HepG2 (cell line): Measurements from ENCODE around the gene TFDP1.

Experiments used
- BHLHE40 ChIP-seq: IDR thresholded peaks from 2 replicates; pipeline ENCODE4 v1.6.1; 2011; ENCODE audit warnings: low read length, improper control_type of control experiment
- CBX1 ChIP-seq: IDR thresholded peaks from one replicate; pipeline ENCODE4 v1.6.1; 2016; ENCODE audit warnings: antibody characterized with exemption, low read depth
- CHCHD3 ChIP-seq: sonication (generic); formaldehyde crosslinking; IDR thresholded peaks from 2 replicates; pipeline ENCODE4 v1.8.0; 2022; ENCODE audit warnings: mild to moderate bottlenecking, missing genetic modification reagents, moderate library complexity
- FOXK2 ChIP-seq: fragments of 450-650 bp; IDR thresholded peaks from 2 replicates; pipeline ENCODE4 v1.6.1; 2016
- MAZ ChIP-seq, 2 experiments: sonication (generic) in 1 of 2; formaldehyde crosslinking in 1 of 2; IDR thresholded peaks; 2 replicates each; pipeline versions ENCODE4 v1.5.0 to v1.6.1; 2012 to 2020; ENCODE audit warnings: low read depth in 2 of 2, mild to moderate bottlenecking in 2 of 2, borderline replicate concordance in 1 of 2, improper control_type of control experiment in 1 of 2, low read length in 1 of 2, missing genetic modification reagents in 1 of 2, moderate library complexity in 1 of 2
- MLX ChIP-seq: IDR thresholded peaks from 2 replicates; pipeline ENCODE4 v1.6.1; 2016
- POLR2A ChIP-seq, 2 experiments: IDR thresholded peaks; 2 replicates each; pipeline ENCODE4 v1.6.1; 2011; ENCODE audit warnings: low read depth in 2 of 2, low read length in 2 of 2, mild to moderate bottlenecking in 1 of 2, moderate library complexity in 1 of 2; ENCODE audit not compliant: insufficient read depth in 1 of 2
- SMARCE1 ChIP-seq: fragments of 450-650 bp; IDR thresholded peaks from 2 replicates; pipeline ENCODE4 v1.6.1; 2017; ENCODE audit warnings: borderline replicate concordance
- SMC3 ChIP-seq: IDR thresholded peaks from 2 replicates; pipeline ENCODE4 v1.6.1; 2011; ENCODE audit warnings: low read length, improper control_type of control experiment
- SP1 ChIP-seq, 2 experiments: fragments of 450-650 bp in 1 of 2; sonication (generic) in 1 of 2; formaldehyde crosslinking in 1 of 2; IDR thresholded peaks; 2 replicates each; pipeline versions ENCODE4 v1.4.0 to v1.6.1; 2016 to 2020; ENCODE audit warnings: missing genetic modification reagents in 1 of 2
- ZNF326 ChIP-seq: sonication (generic); formaldehyde crosslinking; IDR thresholded peaks from 2 replicates; pipeline ENCODE4 v1.4.0; 2020; ENCODE audit warnings: missing genetic modification reagents, borderline replicate concordance

GRCh38 chr13:113550453-113550852 is 34.1 kb upstream of the TFDP1 start:
- TF ChIP-seq MAZ (IDR thresholded peaks at IDR 0.05; ENCODE audit: borderline replicate concordance, low read depth, low read length): no peak
- TF ChIP-seq MAZ (CRISPR knock-in tag; IDR thresholded peaks at IDR 0.05; ENCODE audit: low read depth): no peak
- no peak for TF ChIP-seq CHCHD3
- no peak for TF ChIP-seq SMC3
- no peak for TF ChIP-seq SMARCE1
- TF ChIP-seq POLR2A (IDR thresholded peaks at IDR 0.05; ENCODE audit: insufficient read depth in 1 of 2, low read depth in 2 of 2, low read length in 2 of 2): no peak
- no peak for TF ChIP-seq ZNF326
- TF ChIP-seq CBX1: no peak
- TF ChIP-seq BHLHE40: no peak
- TF ChIP-seq SP1 (IDR thresholded peaks at IDR 0.05): no peak
- TF ChIP-seq SP1 (CRISPR knock-in tag; IDR thresholded peaks at IDR 0.05): no peak
- no peak for TF ChIP-seq MLX (CRISPR knock-in tag)
- TF ChIP-seq FOXK2: no peak
